Sigmoid colon (tissue), 7 donors: Measurements from ENCODE around the gene CDC42BPG. TPM values are rescaled to one million over a fixed set of nuclear protein-coding genes. Genes with fewer than 3 reads are reported as not detected.
A peak's percentile ranks its signal among the peaks of the same experiment; 100 is the strongest.

Experiments
- DNase-seq: peaks from one replicate; pipeline ENCODE4 v3.0.0-alpha.2; 2019
- H3K27ac ChIP-seq, 4 donors: fragments of 200-600 bp; sonication (generic); one replicate each; pipeline ENCODE4 v1.5.1; 2016 to 2019; ENCODE audit warnings: mild to moderate bottlenecking in 1 of 4
- H3K27me3 ChIP-seq, 3 donors: fragments of 200-600 bp; sonication (generic); one replicate each; pipeline ENCODE4 v1.5.1; 2019; ENCODE audit warnings: mild to moderate bottlenecking in 1 of 3
- H3K36me3 ChIP-seq, 4 donors: fragments of 200-600 bp; sonication (generic); one replicate each; pipeline ENCODE4 v1.5.1; 2016 to 2019
- H3K4me1 ChIP-seq, 4 donors: fragments of 200-600 bp; sonication (generic); one replicate each; pipeline ENCODE4 v1.5.1; 2017 to 2019
- H3K4me3 ChIP-seq, 4 donors: fragments of 200-600 bp; sonication (generic); one replicate each; pipeline ENCODE4 v1.5.1; 2017 to 2019; ENCODE audit warnings: mild to moderate bottlenecking in 2 of 4, moderate library complexity in 1 of 4
- H3K9me3 ChIP-seq, 4 donors: fragments of 200-600 bp in 3 of 4; sonication (generic) in 3 of 4; one replicate each; pipeline versions ENCODE4 v1.5.1 to v1.6.1; 2013 to 2019
- CTCF ChIP-seq, 4 experiments: fragments of 450-650 bp in 3 of 4; fragments of 200-600 bp in 1 of 4; IDR thresholded peaks; one replicate each; pipeline ENCODE4 v1.5.1; 2016 to 2019; ENCODE audit warnings: antibody characterized with exemption in 4 of 4, mild to moderate bottlenecking in 3 of 4, moderate library complexity in 2 of 4
- EP300 ChIP-seq, 4 donors: sonication (generic); formaldehyde crosslinking; IDR thresholded peaks; one replicate each; pipeline ENCODE4 v1.6.1; 2017; ENCODE audit warnings: antibody characterized with exemption in 4 of 4
- POLR2A ChIP-seq, 2 donors: fragments of 450-650 bp; IDR thresholded peaks; one replicate each; pipeline ENCODE4 v1.6.1; 2016; ENCODE audit warnings: antibody characterized with exemption in 2 of 2, mild to moderate bottlenecking in 2 of 2, moderate library complexity in 2 of 2
- POLR2AphosphoS5 ChIP-seq, 4 donors: sonication (generic); formaldehyde crosslinking; IDR thresholded peaks; one replicate each; pipeline ENCODE4 v1.6.1; 2017; ENCODE audit warnings: antibody characterized with exemption in 4 of 4
- WGBS, 2 donors: extraction: QIAGEN DNeasy Blood & Tissue Kit; methylation state at CpG; one replicate each; pipeline ENCODE4 v1.1.7; 2013; 5-methylcytosine and 5-hydroxymethylcytosine counted together
- intact Hi-C: fragments of 100-400 bp; cut with DNase I; formaldehyde crosslinking; loops from one replicate; pipeline ENCODE4 v1.15.1; 2023
- polyA plus RNA-seq, 3 donors: library from polyadenylated mRNA; stranded (reverse); fragments of 200-250 nt; gene quantifications; one replicate each; pipeline ENCODE4 v1.2.3, GENCODE V29; 2013
- total RNA-seq, 4 donors: library from RNA; depleted of rRNA; stranded (reverse); fragments of >200 nt; gene quantifications; one replicate each; pipeline ENCODE4 v1.1.0, GENCODE V29; 2016
- donor health status: healthy with polysubstance abuse.
- donor health status: Bipolar disorder and iron deficiency.
- donor health status: healthy.

Gene CDC42BPG
- total and polyA plus RNA-seq, 7 donors = 0.16 to 39.8 (median 10.3) TPM; not detected in 1

GRCh38 chr11:64791781-64792291 is 52.6 kb downstream of the CDC42BPG start:
- H3K9me3 ChIP-seq = no peaks in the 10 kb centered on the region
- 95 to 97% methylated on average over 14 of the region's 14 CpGs for WGBS, 2 donors
- H3K4me3 ChIP-seq = no peak overlapping the region
- H3K27me3 ChIP-seq = no peaks in the 10 kb centered on the region
- TF ChIP-seq POLR2A (IDR thresholded peaks at IDR 0.05) (no peak), EP300 (IDR thresholded peaks at IDR 0.05) (no peak), POLR2AphosphoS5 (IDR thresholded peaks at IDR 0.05) (no peak), CTCF (IDR thresholded peaks at IDR 0.05) (no peak)
- no peak overlapping the region for H3K27ac ChIP-seq
- DNase-seq = peak; percentile 64
- H3K4me1 ChIP-seq = peaks cover 0 to 9% (median 6%) of the 10 kb centered on the region in 4 donors
- peaks cover 0 to 44% (median 10%) of the 10 kb centered on the region in 4 donors for H3K36me3 ChIP-seq
- intact Hi-C loops = no loop called here

DNA sequence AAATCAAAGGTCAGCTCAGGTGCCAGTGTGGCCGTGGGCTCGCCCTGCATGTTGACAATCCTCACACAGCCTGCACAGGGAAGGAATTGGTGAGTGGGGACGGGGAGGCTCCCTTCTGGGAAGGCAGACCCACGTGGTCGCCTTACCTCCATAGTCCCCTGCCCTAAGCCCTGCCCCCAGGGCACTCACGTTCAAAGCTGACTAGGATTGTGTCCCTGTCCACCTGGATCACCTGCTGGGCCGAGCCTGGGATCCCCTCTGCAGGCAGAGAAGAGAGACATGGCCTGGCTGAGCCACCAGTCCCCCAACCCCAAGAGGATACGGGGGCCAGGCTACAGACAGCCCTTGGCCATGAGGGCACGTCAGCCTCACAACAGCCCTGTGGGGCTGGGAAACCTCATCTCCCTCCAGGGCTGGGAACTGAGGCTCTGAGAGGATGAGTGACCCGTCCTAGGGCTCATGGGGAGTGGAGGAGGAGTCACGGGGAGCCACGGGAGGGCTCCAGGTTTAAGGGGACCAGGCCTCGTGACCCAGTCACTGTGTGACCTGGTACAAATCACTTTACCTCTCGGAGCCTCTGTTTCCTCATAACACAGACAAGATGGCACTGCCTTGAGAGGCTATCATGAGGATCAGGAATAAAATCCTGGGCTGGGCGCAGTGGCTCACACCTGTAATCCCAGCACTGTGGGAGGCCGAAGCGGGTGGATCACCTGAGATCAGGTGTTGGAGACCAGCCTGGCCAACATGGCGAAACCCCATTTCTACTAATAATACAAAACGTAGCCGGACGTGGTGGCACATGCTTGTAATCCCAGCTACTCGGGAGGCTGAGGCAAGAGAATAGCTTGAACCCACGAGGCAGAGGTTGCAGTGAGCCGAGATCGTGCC is 54.0 kb downstream of the CDC42BPG start:
- peaks cover 0 to 9% (median 6%) of the 10 kb centered on the region in 4 donors for H3K4me1 ChIP-seq
- TF ChIP-seq EP300 (IDR thresholded peaks at IDR 0.05) (no peak), POLR2AphosphoS5 (IDR thresholded peaks at IDR 0.05) (no peak), POLR2A (IDR thresholded peaks at IDR 0.05) (no peak), CTCF (IDR thresholded peaks at IDR 0.05) (no peak)
- no peaks in the 10 kb centered on the region for H3K27me3 ChIP-seq
- WGBS, 2 donors = 88 to 93% methylated on average over 25 of the region's 25 CpGs
- peaks cover 0 to 30% (median 6%) of the 10 kb centered on the region in 4 donors for H3K36me3 ChIP-seq
- H3K9me3 ChIP-seq = no peaks in the 10 kb centered on the region
- H3K27ac ChIP-seq = no peak overlapping the region
- intact Hi-C loops = no loop called here
- DNase-seq = peak; percentile 59
- H3K4me3 ChIP-seq = no peak overlapping the region

DNA sequence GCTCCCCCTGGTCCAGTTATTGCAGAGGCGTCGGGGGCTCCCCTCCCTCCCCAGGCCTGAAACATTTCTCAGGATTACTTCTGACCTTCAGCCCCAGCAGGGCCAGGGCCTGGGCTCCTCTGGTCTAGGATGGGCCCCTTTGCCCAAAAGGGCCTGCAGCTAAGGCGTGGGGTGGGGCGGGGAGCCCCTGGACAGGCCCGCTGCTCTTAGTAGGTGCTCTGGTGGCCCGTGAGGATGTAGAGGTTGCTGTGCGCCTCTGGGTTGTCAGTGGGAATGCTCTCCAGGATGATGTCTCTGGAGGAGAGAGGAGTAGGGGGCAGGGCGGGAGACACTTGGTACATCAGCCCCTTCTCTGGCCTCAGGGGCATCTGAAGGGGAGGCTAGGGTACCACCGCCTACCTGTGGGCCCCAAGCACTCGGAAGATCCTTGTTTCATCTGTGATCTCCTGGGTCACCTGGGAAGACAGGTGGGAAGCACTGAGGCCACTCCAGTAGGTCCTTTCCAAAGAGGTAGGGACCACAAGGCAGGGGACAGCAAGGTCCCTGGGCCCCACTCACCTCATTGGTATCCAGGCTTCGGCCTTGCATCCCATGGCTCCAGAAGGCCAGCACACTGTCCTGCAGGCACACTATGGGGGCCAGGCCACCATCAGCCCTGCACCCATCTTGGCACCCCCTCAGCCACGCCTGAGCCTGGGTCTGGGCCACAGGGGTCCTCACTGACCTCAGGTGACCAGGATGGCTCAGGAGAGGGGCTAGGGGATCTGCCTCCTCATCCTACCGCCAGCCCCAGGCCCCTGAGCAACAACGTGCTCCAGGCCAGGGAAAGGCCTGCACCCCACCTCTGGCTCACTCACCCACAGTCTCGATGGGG is 54.9 kb downstream of the CDC42BPG start:
- TF ChIP-seq EP300 (IDR thresholded peaks at IDR 0.05) (no peak), POLR2AphosphoS5 (IDR thresholded peaks at IDR 0.05) (no peak)
- DNase-seq = peak; percentile 64
- intact Hi-C loops = loop anchor here (5.0 kb wide), 1 partner anchor 98 kb away; no protein-coding TSS in a partner anchor
- no peak overlapping the region for H3K27ac ChIP-seq
- peaks cover 0 to 9% (median 6%) of the 10 kb centered on the region in 4 donors for H3K4me1 ChIP-seq
- H3K4me3 ChIP-seq = no peak overlapping the region
- H3K36me3 ChIP-seq = peaks cover 0 to 29% (median 6%) of the 10 kb centered on the region in 4 donors
- no peaks in the 10 kb centered on the region for H3K9me3 ChIP-seq
- WGBS, 2 donors = 91 to 94% methylated on average over 15 of the region's 15 CpGs
- H3K27me3 ChIP-seq = no peaks in the 10 kb centered on the region

DNA sequence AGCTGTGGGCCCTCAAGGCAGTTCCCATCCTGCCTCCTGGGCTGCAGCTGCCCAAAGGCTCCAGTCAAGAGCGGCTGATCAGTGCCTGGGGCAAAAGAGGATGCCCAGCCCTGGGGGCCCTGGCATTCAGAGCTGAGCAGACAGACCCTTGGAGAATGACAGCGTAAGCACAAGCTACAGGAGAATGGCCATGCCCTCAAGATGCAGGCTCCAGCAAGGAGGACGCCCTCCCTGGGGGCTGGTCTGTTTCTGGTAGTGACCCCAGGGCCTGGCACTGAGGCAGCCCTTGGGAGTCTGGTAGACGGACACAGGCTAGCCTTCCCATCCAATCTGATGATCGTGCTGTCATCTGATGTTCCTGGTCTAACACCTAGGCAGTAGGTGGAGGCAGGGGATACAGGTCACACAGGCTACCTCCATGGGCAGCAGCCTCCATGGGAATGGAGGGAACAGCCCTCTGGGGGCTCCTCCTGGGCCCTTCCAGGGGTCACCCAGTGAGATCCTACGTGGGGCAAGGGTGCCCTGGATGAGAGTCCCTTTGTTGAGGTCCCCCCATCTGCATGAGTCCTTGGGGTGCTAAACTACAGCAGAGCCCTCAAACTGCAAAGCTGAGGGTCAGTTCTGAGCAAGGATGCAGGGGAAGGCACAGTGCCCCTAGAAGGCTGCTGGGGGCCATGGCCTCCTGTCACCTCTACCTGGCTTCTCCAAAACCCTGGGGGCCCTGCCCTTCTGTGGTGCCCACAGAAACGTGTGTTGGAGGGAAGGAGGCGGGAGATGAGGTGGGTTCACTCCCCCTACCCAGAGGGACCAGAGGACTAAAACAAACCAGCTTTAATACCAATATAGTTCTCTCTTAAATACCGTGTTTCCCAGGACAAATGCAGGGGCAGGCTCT is 55.9 kb downstream of the CDC42BPG start:
- Histone ChIP-seq H3K27me3 (no peaks in the 10 kb centered on the region), H3K4me1 (peaks cover 0 to 9% (median 6%) of the 10 kb centered on the region in 4 donors), H3K27ac (no peak overlapping the region), H3K9me3 (no peaks in the 10 kb centered on the region), H3K36me3 (peaks cover 0 to 29% (median 6%) of the 10 kb centered on the region in 4 donors), H3K4me3 (no peak overlapping the region)
- intact Hi-C loops = loop anchor here (5.0 kb wide), 1 partner anchor 99 kb away; no protein-coding TSS in a partner anchor
- peak; percentile 61 for DNase-seq
- 90% methylated on average over 9 of the region's 9 CpGs for WGBS, 2 donors
- no peak for TF ChIP-seq POLR2A (IDR thresholded peaks at IDR 0.05)
- TF ChIP-seq EP300 (IDR thresholded peaks at IDR 0.05) = no peak
- no peak for TF ChIP-seq POLR2AphosphoS5 (IDR thresholded peaks at IDR 0.05)
- TF ChIP-seq CTCF (IDR thresholded peaks at IDR 0.05) = no peak
